Skeletal muscle tissue (tissue), 4 donors: ENCODE measurements around the gene UBB. TPM values are rescaled to one million over a fixed set of nuclear protein-coding genes. Genes with fewer than 3 reads are reported as not detected.
"Not testable (repeated sequence)": the region's sequence is repeated elsewhere in the genome, so short reads cannot be mapped to it uniquely, and the experiment has no call there.

ENCODE experiments used
- H3K27ac ChIP-seq: one replicate; pipeline ENCODE4 v1.7.0; 2013; ENCODE audit warnings: mild to moderate bottlenecking, low read depth, low read length, inconsistent platforms
- H3K27me3 ChIP-seq, 3 donors: one replicate each; pipeline ENCODE4 v1.7.0; 2013; ENCODE audit warnings: low read length in 3 of 3; ENCODE audit not compliant: control insufficient read depth in 3 of 3, insufficient read depth in 3 of 3
- H3K36me3 ChIP-seq, 3 donors: one replicate each; pipeline ENCODE4 v1.7.0; 2013; ENCODE audit warnings: low read length in 3 of 3; ENCODE audit not compliant: control insufficient read depth in 3 of 3, insufficient read depth in 3 of 3
- H3K4me1 ChIP-seq, 3 donors: one replicate each; pipeline ENCODE4 v1.7.0; 2013; ENCODE audit warnings: low read length in 3 of 3, mild to moderate bottlenecking in 3 of 3; ENCODE audit not compliant: control insufficient read depth in 3 of 3, insufficient read depth in 3 of 3
- H3K4me3 ChIP-seq, 3 donors: one replicate each; pipeline ENCODE4 v1.7.0; 2013; ENCODE audit warnings: low read length in 3 of 3
- H3K9ac ChIP-seq, 3 donors: one replicate each; pipeline ENCODE4 v1.7.0; 2013; ENCODE audit warnings: low read length in 3 of 3, mild to moderate bottlenecking in 3 of 3, moderate library complexity in 2 of 3, low read depth in 1 of 3
- H3K9me3 ChIP-seq, 3 donors: one replicate each; pipeline ENCODE4 v1.7.0; 2013; ENCODE audit warnings: low read length in 3 of 3; ENCODE audit not compliant: control insufficient read depth in 3 of 3
- total RNA-seq: library from RNA; depleted of rRNA; stranded (reverse); fragments of >200 nt; gene quantifications from one replicate; pipeline ENCODE4 v1.2.3, GENCODE V29; 2014
- donor health status: Osteomylitis.

The UBB gene
- total RNA-seq, 1 donor from 2014 or later, result 2,617 TPM

GRCh38 chr17:16371742-16372141, 9.1 kb upstream of the UBB start:
- Histone ChIP-seq H3K4me1 (no peaks in the 10 kb centered on the region), H3K4me3 (no peak overlapping the region), H3K27me3 (no peaks in the 10 kb centered on the region), H3K27ac (peak overlapping the region; percentile 5), H3K9me3 (no peaks in the 10 kb centered on the region), H3K9ac (peak overlapping the region in 1 of 3 donors; percentile 23), H3K36me3 (no peaks in the 10 kb centered on the region)

- H3K9me3 ChIP-seq, result no peaks in the 10 kb centered on the region
- no peak overlapping the region for H3K4me3 ChIP-seq
- H3K4me1 ChIP-seq, result peaks cover 0 to 5% (median 0%) of the 10 kb centered on the region in 3 donors
- H3K9ac ChIP-seq, result no peak overlapping the region
- H3K36me3 ChIP-seq, result no peaks in the 10 kb centered on the region
- H3K27ac ChIP-seq, result no peak overlapping the region
- H3K27me3 ChIP-seq, result no peaks in the 10 kb centered on the region
Measured at GRCh38 chr17:16374146-16374938, 6.5 kb upstream of the UBB start.

- Histone ChIP-seq H3K9me3 (no peaks in the 10 kb centered on the region), H3K36me3 (peaks cover 4 to 9% (median 6%) of the 10 kb centered on the region in 3 donors), H3K9ac (no peak overlapping the region), H3K27me3 (no peaks in the 10 kb centered on the region), H3K27ac (peak overlapping the region; percentile 20), H3K4me3 (no peak overlapping the region), H3K4me1 (peaks cover 12 to 21% (median 12%) of the 10 kb centered on the region in 3 donors)
Measured at GRCh38 chr17:16377941-16378341, 3.0 kb upstream of the UBB start.

DNA sequence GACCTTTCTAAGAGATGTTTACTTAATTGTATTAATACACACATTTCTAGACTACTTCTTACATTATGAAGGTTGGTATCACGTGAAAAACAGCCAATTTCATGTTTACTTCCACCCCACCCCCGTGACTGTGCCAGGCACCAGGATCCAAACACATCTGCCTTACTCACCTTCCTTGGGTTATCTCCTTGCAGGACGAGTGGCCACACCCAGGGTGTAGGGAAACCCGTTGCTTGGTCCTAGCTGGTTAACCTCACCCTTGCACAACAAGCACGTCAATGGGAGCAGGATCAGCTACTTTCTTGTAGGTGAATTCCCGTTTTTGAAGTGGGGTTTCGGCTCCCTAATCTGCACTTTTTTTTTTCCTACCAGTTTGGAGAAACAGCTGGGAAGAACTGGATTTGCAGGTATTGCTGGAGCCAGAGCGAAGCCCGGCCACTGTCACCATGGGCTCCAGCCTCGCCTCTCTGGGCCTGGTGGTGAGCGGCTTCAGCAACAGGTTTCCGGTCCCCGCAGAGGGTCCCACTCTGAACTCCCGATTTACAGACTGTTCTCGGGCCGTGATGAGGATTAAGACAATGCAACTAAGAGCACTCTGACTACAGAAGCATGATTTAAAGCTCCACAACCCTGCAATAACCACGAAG, 2.1 kb upstream of the UBB start:
- H3K27ac ChIP-seq, result peak overlapping the region; percentile 20
- H3K27me3 ChIP-seq, result no peaks in the 10 kb centered on the region
- H3K36me3 ChIP-seq, result peaks cover 9 to 14% (median 11%) of the 10 kb centered on the region in 3 donors
- H3K4me3 ChIP-seq, result no peak overlapping the region
- H3K4me1 ChIP-seq, result peaks cover 16 to 29% (median 18%) of the 10 kb centered on the region in 3 donors
- H3K9me3 ChIP-seq, result no peaks in the 10 kb centered on the region
- H3K9ac ChIP-seq, result no peak overlapping the region

- Histone ChIP-seq H3K27ac (no peak overlapping the region), H3K4me1 (peaks cover 23 to 38% (median 27%) of the 10 kb centered on the region in 3 donors), H3K27me3 (no peaks in the 10 kb centered on the region), H3K9me3 (no peaks in the 10 kb centered on the region), H3K36me3 (peaks cover 9 to 14% (median 11%) of the 10 kb centered on the region in 3 donors), H3K4me3 (no peak overlapping the region), H3K9ac (no peak overlapping the region)
Measured at GRCh38 chr17:16379654-16380053, 1.2 kb upstream of the UBB start.

GRCh38 chr17:16381496-16381820, 567 bp downstream of the UBB start:
- Histone ChIP-seq H3K27me3 (no peaks in the 10 kb centered on the region), H3K27ac (peak overlapping the region; percentile 97), H3K4me3 (peak overlapping the region; percentile 82 to 92 (median 89)), H3K36me3 (peaks cover 9 to 14% (median 11%) of the 10 kb centered on the region in 3 donors), H3K4me1 (peaks cover 24 to 43% (median 29%) of the 10 kb centered on the region in 3 donors), H3K9me3 (no peaks in the 10 kb centered on the region), H3K9ac (peak overlapping the region; percentile 81 to 93 (median 83))

GRCh38 chr17:16383216-16383615, 2.3 kb downstream of the UBB start:
- no peaks in the 10 kb centered on the region for H3K27me3 ChIP-seq
- H3K9me3 ChIP-seq, result no peaks in the 10 kb centered on the region
- peak overlapping the region in 1 of 3 donors; percentile 57 for H3K9ac ChIP-seq
- H3K27ac ChIP-seq, result peak overlapping the region; percentile 25
- H3K4me1 ChIP-seq, result peaks cover 25 to 45% (median 29%) of the 10 kb centered on the region in 3 donors
- peak overlapping the region in 2 of 3 donors; percentile 33 to 50 for H3K4me3 ChIP-seq
- H3K36me3 ChIP-seq, result peaks cover 9 to 14% (median 11%) of the 10 kb centered on the region in 3 donors

- H3K36me3 ChIP-seq, result peaks cover 9 to 14% (median 11%) of the 10 kb centered on the region in 3 donors
- peak overlapping the region in 1 of 3 donors; percentile 50 for H3K4me3 ChIP-seq
- H3K27ac ChIP-seq, result peak overlapping the region; percentile 36
- no peaks in the 10 kb centered on the region for H3K9me3 ChIP-seq
- H3K4me1 ChIP-seq, result peaks cover 25 to 42% (median 29%) of the 10 kb centered on the region in 3 donors
- peak overlapping the region in 2 of 3 donors; percentile 12 to 20 for H3K9ac ChIP-seq
- H3K27me3 ChIP-seq, result no peaks in the 10 kb centered on the region
Measured at GRCh38 chr17:16383772-16384287, 2.9 kb downstream of the UBB start.

- H3K9me3 ChIP-seq, result no peaks in the 10 kb centered on the region
- peaks cover 9 to 14% (median 11%) of the 10 kb centered on the region in 3 donors for H3K36me3 ChIP-seq
- H3K27ac ChIP-seq, result peak overlapping the region; percentile 36
- no peak overlapping the region for H3K9ac ChIP-seq
- peak overlapping the region in 1 of 3 donors; percentile 12 for H3K4me3 ChIP-seq
- H3K4me1 ChIP-seq, result peaks cover 25 to 40% (median 29%) of the 10 kb centered on the region in 3 donors
- H3K27me3 ChIP-seq, result no peaks in the 10 kb centered on the region
Measured at GRCh38 chr17:16384557-16384956, 3.7 kb downstream of the UBB start.

- peaks cover 25 to 40% (median 29%) of the 10 kb centered on the region in 3 donors for H3K4me1 ChIP-seq
- not testable (repeated sequence) for H3K27me3 ChIP-seq, H3K27ac ChIP-seq, H3K9me3 ChIP-seq
- H3K4me3 ChIP-seq, result peak overlapping the region in 2 of 3 donors; percentile 59 to 67
- H3K36me3 ChIP-seq, result peaks cover 9 to 14% (median 11%) of the 10 kb centered on the region in 3 donors
- peak overlapping the region in 1 of 3 donors; percentile 62 for H3K9ac ChIP-seq
Measured at GRCh38 chr17:16386126-16386507, 5.2 kb downstream of the UBB start.
